ENCODE measurements around the gene PUM2. TPM values are rescaled to one million over a fixed set of nuclear protein-coding genes. Genes with fewer than 3 reads are reported as not detected.

Gene PUM2
- total RNA-seq, 1 experiment from 2014 or later = 105 TPM

DNA sequence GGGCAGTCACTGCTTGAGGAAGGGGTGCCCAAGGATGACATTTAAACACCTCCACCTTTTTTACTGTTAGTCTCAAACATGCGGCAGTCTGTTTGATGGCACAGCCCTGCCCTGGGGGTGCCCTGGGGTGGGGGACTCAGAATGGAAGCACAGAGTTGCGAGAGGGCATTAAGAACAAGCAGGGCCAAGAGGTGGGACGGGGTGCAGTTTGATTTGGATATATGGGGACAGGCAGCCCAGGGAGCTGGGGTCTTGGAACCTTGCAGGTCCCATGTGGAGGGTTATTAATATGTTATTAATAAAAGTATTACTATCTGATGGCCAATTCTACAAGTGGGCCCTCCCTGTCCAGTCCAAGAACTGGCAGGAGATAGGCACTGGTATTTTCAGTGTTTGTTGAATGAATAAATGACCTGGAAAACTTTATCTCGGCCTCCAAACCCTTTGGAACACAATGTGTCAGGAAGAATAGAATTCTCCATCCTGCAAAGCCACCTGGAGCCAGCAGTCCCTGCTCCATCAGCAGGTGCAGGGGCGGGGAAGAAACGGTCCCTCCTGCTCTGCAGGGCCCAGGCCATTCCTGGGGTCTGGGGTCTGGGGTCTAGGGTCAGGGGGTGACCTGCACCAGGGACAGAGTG, 150.9 kb downstream of the PUM2 start:
- no peaks in the 10 kb centered on the region for H3K79me2 ChIP-seq (ENCODE audit: insufficient read depth, low read length)
- intact Hi-C loops (cut with micrococcal nuclease) = no loop called here
- DNase-seq (ENCODE audit: low read depth, low spot score) = no peak
- ATAC-seq = no peak
- BruUV-seq (replicated peaks) = no TSS peak
- ChIA-PET RAD21 (ENCODE audit: low non-redundant PET in 1 of 2, low total read pairs in 2 of 2, uncharacterized antibody in 2 of 2, unreplicated experiment in 2 of 2) (no interaction called here), POLR2A (no interaction called here), CTCF (no interaction called here)
- no peaks in the 10 kb centered on the region for H4K20me1 ChIP-seq (ENCODE audit: insufficient read depth)
- no peaks in the 10 kb centered on the region for H3K4me1 ChIP-seq (ENCODE audit: control insufficient read depth in 1 of 2, insufficient read depth in 2 of 2, low read length in 2 of 2)
- no peak overlapping the region for H3K27ac ChIP-seq (ENCODE audit: low read depth, low read length)
- no peak overlapping the region for H3K4me2 ChIP-seq (ENCODE audit: low read length)
- TF ChIP-seq CEBPB (IDR thresholded peaks at IDR 0.05; ENCODE audit: low read depth) = no peak
- TF ChIP-seq, protein P1, sequence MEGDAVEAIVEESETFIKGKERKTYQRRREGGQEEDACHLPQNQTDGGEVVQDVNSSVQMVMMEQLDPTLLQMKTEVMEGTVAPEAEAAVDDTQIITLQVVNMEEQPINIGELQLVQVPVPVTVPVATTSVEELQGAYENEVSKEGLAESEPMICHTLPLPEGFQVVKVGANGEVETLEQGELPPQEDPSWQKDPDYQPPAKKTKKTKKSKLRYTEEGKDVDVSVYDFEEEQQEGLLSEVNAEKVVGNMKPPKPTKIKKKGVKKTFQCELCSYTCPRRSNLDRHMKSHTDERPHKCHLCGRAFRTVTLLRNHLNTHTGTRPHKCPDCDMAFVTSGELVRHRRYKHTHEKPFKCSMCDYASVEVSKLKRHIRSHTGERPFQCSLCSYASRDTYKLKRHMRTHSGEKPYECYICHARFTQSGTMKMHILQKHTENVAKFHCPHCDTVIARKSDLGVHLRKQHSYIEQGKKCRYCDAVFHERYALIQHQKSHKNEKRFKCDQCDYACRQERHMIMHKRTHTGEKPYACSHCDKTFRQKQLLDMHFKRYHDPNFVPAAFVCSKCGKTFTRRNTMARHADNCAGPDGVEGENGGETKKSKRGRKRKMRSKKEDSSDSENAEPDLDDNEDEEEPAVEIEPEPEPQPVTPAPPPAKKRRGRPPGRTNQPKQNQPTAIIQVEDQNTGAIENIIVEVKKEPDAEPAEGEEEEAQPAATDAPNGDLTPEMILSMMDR (IDR thresholded peaks at IDR 0.05 in 2 of 3, conservative IDR thresholded peaks at IDR 0.05 in 1 of 3; ENCODE audit: borderline replicate concordance in 1 of 3, insufficient read depth in 1 of 3, low read depth in 2 of 3, low read length in 2 of 3) = no peak
- no peak for TF ChIP-seq POLR2A (IDR thresholded peaks at IDR 0.05; ENCODE audit: borderline replicate concordance, extremely low read depth, insufficient read depth, insufficient read length)
- TF ChIP-seq JUND (IDR thresholded peaks at IDR 0.05) = no peak
- TF ChIP-seq SIN3A (IDR thresholded peaks at IDR 0.05; ENCODE audit: low read depth) = no peak
- TF ChIP-seq RAD21 (IDR thresholded peaks at IDR 0.05; ENCODE audit: low read depth) = no peak
- TF ChIP-seq FOSL1 (IDR thresholded peaks at IDR 0.05; ENCODE audit: low read depth) = no peak
- TF ChIP-seq, protein P2, sequence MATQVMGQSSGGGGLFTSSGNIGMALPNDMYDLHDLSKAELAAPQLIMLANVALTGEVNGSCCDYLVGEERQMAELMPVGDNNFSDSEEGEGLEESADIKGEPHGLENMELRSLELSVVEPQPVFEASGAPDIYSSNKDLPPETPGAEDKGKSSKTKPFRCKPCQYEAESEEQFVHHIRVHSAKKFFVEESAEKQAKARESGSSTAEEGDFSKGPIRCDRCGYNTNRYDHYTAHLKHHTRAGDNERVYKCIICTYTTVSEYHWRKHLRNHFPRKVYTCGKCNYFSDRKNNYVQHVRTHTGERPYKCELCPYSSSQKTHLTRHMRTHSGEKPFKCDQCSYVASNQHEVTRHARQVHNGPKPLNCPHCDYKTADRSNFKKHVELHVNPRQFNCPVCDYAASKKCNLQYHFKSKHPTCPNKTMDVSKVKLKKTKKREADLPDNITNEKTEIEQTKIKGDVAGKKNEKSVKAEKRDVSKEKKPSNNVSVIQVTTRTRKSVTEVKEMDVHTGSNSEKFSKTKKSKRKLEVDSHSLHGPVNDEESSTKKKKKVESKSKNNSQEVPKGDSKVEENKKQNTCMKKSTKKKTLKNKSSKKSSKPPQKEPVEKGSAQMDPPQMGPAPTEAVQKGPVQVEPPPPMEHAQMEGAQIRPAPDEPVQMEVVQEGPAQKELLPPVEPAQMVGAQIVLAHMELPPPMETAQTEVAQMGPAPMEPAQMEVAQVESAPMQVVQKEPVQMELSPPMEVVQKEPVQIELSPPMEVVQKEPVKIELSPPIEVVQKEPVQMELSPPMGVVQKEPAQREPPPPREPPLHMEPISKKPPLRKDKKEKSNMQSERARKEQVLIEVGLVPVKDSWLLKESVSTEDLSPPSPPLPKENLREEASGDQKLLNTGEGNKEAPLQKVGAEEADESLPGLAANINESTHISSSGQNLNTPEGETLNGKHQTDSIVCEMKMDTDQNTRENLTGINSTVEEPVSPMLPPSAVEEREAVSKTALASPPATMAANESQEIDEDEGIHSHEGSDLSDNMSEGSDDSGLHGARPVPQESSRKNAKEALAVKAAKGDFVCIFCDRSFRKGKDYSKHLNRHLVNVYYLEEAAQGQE (IDR thresholded peaks at IDR 0.05; ENCODE audit: low read depth) = no peak
- no peak overlapping the region for H2AFZ ChIP-seq (ENCODE audit: low read depth, low read length, poor library complexity, severe bottlenecking)
- H3K9ac ChIP-seq (ENCODE audit: low read length) = no peak overlapping the region
- no peaks in the 10 kb centered on the region for H3K27me3 ChIP-seq (ENCODE audit: insufficient read depth, low read length)
- H3K9me2 ChIP-seq (ENCODE audit: insufficient read depth) = no peaks in the 10 kb centered on the region
- no peak overlapping the region for H3K4me3 ChIP-seq (replicated peaks in 1 of 2; ENCODE audit: low read depth in 1 of 2, low read length in 2 of 2)
- no peaks in the 10 kb centered on the region for H3K9me3 ChIP-seq (ENCODE audit: control insufficient read depth in 1 of 2, insufficient read depth in 1 of 2, low read depth in 1 of 2, low read length in 2 of 2)
- H3K36me3 ChIP-seq (ENCODE audit: control insufficient read depth in 1 of 2, insufficient read depth in 2 of 2, low read length in 2 of 2) = peaks cover 8% of the 10 kb centered on the region in 2 experiments

Data from HCT116 (cell line).